VCaP (cell line): ENCODE data around the gene TPST2.
A peak's percentile ranks its signal among the peaks of the same experiment; 100 is the strongest.

Experiments used
- H3K27ac ChIP-seq: fragments of 450-650 bp; 2 replicates; pipeline ENCODE4 v1.5.1; 2017
- CTCF ChIP-seq: fragments of 450-650 bp; conservative IDR thresholded peaks from 2 replicates; pipeline ENCODE4 v1.5.1; 2017; ENCODE audit warnings: mild to moderate bottlenecking, moderate library complexity

TPST2 gene

GRCh38 chr22:26624803-26625202 lies 34.9 kb upstream of the TPST2 start:
- TF ChIP-seq CTCF = no peak

GRCh38 chr22:26623984-26624383 lies 34.1 kb upstream of the TPST2 start:
- no peak for TF ChIP-seq CTCF

More at GRCh38 chr22:26624803-26625202, 34.9 kb upstream of the TPST2 start:
- no peak overlapping the region for H3K27ac ChIP-seq

GRCh38 chr22:26621663-26622062 lies 31.7 kb upstream of the TPST2 start, which contains the start of gene CRYBA4:
CRYBA4 (plus strand) TSS chr22:26621963; CDS start chr22:26622597, 634 bp downstream.
- TF ChIP-seq CTCF = no peak

More at GRCh38 chr22:26623984-26624383, 34.1 kb upstream of the TPST2 start:
- H3K27ac ChIP-seq = no peak overlapping the region

GRCh38 chr22:26620197-26620596 lies 30.3 kb upstream of the TPST2 start:
- TF ChIP-seq CTCF = no peak
- H3K27ac ChIP-seq = no peak overlapping the region

More at GRCh38 chr22:26621663-26622062, 31.7 kb upstream of the TPST2 start, which contains the start of gene CRYBA4:
- H3K27ac ChIP-seq = peak within 1 kb of the TSS; percentile 15; the same call in 1 of the 2 replicates

- no peak for TF ChIP-seq CTCF
- H3K27ac ChIP-seq = no peak overlapping the region
These were observed 29.6 kb upstream of the TPST2 start for GRCh38 chr22:26619510-26619909.

- TF ChIP-seq CTCF = no peak
- H3K27ac ChIP-seq = no peak overlapping the region
These were observed 28.5 kb upstream of the TPST2 start for GRCh38 chr22:26618455-26618854.

GRCh38 chr22:26617271-26618199 lies 27.6 kb upstream of the TPST2 start, which contains the start of gene CRYBB1:
CRYBB1 (minus strand) TSS chr22:26618027; CDS start chr22:26616319, 1,708 bp downstream.
- no peak for TF ChIP-seq CTCF
- no peak within 1 kb of the TSS for H3K27ac ChIP-seq
